ENCODE results near the gene PRRT1.
"Not testable (repeated sequence)": the region's sequence is repeated elsewhere in the genome, so short reads cannot be mapped to it uniquely, and the experiment has no call there.

Gene PRRT1

DNA sequence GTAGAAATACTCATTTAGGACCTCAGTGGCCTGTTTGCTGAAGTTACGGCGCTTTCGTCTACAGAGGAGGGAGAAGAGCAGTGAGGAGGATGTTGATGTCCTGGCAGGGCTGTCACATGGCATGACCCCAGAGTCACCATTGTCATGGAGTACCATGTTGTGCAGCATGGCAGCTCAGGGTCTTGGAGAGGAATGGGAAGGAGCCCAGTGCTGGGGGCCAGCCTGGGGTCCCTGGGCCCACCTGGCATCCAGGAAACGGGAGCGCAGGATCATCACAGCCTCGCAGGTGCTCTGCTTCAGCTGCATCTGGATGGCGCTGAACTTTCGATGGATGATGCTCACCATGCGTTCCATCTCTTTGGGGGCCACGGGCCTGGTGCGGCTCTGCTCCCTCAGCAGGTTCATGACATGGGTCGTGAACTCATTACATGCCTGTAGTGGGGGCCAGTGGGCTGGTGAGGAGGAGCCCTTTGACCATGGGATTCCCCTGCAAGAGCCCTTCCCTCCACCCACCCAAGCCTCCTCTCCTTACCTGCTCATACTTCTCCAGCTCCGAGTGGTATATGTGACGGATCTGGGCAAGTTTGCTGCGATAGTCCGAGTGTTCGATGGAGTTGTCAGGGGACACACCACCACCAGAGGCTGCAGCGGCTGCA lies 36.1 kb upstream of the PRRT1 start:
- DNase-seq: not testable (repeated sequence)

- no peak for DNase-seq
These were observed 35.4 kb upstream of the PRRT1 start for GRCh38 chr6:32187009-32187709.

DNA sequence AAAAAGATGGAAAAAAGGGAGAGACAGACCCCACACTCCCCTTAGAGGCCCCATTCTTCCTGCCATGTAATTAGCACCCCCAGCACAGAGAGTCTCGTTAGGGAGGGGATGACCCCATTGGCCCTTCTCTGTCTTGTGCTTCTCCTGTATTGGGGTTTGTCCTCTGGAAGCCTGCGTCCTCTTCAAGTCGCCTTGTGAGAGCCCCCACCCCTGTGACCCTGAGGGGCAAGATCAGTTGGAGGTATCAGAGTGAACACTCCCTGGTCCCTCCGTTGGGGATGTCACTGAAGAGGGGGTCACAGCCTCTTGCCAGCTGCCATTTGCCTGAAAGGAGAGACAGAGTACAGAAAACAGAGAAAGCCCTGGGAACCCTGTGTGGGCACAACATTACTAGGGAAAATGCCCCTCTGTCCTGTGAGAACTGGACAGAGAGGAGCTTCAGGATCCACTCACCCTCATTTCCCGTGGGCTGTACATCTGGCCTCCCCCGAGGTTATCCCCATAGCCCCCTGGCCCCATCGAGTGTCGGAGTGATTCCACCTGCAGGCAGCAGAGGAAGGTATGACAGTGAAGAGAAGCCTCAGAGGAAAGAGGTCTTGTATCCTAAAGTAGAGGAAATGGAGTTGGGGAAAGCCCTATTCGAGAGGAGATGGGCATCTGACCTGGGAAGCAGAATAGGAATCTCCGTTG lies 34.6 kb upstream of the PRRT1 start:
- DNase-seq: not testable (repeated sequence)

DNA sequence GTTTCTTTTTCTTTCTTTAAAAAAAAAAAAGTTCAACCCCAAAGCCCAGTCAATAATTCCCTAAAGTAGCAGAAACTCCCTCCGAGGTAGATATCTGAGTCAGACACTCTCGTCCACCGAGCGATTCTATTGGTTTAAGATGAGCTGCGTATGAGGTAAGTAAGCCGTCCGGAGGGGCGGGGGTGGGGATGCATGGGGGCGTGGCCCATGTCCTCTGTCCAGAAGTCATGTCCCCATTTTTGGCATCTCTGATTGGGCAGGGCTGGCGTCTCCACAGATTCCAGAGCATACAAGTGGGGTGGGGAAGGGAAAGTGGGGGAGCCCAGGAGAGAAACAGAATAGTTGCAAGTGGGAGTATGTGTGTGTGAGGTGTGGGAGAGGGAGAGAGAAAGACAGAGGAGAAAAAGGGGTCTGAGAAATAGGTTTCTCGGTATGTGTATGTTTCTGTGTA lies 34.0 kb upstream of the PRRT1 start:
- peak in 2 of 4 experiments; percentile 14 to 26 for DNase-seq

- no peak for DNase-seq
These were observed 32.4 kb upstream of the PRRT1 start, which contains the start of gene AGER for GRCh38 chr6:32184084-32184640. Gene AGER, minus strand, starts transcription at chr6:32184253. Its CDS starts 31 bp downstream, at chr6:32184222.

GRCh38 chr6:32183483-32184083 lies 31.8 kb upstream of the PRRT1 start:
- no peak for DNase-seq

- no peak for DNase-seq
These were observed 31.3 kb upstream of the PRRT1 start for GRCh38 chr6:32183030-32183429.

GRCh38 chr6:32182555-32182981 lies 30.8 kb upstream of the PRRT1 start:
- DNase-seq: no peak

DNA sequence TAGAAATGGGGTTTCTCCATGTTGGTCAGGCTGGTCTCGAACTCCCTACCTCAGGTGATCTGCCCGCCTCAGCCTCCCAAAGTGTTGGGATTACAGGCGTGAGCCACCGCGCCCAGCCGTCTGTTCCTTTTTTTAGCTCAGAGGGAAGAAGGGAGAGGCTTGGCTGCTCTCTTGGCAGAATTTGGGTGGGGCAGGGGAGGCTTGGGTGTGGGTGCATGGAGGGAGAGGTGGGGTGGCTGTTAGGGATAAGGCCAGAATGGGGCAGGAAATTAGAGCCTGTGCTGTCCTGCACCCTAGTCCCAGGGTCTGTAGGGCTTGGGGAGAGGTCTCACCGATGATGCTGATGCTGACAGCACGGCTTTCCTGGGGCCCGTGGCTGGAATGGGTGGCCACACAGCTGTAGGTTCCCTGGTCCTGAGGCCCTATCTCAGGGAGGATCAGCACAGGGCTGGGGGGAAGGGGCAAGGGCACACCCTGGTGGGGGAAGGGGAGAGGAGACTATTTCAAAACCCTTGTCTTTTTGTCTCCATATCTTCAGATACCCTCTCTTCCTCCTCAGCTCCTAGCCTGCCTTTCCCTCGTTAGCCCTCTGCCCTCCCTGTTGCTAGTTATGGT lies 30.3 kb upstream of the PRRT1 start:
- DNase-seq: no peak

DNA sequence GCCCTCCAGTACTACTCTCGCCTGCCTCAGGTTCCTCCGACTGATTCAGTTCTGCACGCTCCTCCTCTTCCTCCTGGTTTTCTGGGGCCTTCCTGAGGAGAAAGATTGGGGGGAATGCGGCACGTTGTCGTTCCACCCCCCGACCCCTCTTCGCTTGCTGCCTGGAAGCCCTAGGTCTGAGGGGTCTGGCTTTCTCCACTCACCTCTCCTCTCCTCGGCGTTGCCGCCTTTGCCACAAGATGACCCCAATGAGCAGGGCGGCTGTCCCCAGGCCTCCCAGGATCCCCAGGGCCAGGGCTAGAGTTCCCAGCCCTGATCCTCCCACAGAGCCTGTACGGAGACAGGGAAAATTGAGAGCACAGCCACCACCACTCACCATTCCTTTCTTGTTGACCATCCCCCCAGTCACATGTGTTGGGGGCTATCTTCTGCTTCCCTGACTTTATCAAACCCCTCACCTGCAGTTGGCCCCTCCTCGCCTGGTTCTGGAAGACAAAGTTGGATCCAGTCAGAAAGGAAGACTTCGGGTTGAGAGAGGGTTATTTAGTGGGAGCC lies 29.5 kb upstream of the PRRT1 start:
- no peak for DNase-seq

DNA sequence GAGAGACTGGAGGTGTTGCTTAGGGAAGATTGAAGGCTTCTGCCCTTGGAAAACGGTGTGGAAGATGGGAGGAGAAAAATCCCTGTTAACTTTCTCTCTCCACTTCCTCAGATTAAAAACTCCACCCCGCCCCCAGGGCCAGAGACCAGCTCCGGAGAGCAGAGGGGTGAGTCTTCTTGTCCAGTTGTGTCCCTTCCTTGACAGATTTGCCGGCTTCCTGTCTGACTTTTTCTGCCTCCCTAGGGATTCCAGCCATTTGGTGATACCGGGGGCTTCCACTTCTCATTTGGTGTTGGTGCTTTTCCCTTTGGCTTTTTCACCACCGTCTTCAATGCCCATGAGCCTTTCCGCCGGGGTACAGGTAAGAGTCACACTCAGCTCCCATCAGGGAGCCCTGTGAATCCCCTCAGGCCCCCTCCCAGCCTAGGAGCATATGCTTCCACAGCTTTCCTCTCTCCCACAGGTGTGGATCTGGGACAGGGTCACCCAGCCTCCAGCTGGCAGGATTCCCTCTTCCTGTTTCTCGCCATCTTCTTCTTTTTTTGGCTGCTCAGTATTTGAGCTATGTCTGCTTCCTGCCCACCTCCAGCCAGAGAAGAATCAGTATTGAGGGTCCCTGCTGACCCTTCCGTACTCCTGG lies 28.1 kb upstream of the PRRT1 start:
- no peak for DNase-seq

DNA sequence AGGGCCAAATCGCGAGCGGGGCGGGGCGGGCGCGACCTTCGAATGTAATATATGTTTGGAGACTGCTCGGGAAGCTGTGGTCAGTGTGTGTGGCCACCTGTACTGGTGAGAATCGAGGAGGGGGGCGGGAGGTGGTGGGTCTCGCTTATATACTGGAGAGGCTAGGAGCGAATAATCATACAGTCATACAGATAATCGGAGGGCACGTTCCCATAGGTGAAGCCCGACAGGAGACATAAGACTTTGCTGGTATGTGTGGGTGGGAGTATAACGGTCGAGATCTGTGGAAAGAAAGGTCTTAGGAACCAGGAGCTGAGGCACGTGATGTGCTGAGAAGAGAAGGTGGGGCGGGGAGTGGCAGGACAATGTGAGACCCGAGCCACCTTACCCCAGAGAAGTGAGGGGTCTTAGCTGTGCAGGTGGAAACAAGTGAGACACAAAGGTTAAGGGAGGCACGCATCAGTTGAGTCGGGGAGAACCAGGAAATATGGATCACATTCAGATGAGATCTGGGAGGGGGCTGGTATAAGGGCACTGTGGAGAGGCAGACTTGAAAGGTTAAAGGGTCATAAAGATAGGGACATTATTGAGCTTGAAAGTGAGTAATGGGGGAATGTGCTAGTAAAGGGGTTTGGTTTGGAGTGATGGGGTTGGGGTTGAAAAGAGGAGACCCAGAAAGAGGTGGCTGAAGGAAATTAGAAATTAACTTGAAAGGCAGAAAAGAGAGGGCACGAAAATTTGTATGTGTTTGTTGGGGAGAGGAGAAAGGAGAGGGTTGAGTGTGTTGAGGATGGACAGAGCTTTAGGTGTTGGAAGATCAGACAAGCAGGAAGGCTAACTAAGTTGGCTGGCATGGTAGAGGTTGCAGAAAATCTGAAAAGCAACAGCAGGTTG lies 27.1 kb upstream of the PRRT1 start:
- DNase-seq: no peak

- peak; percentile 75 to 89 (median 83) for DNase-seq
These were observed 26.2 kb upstream of the PRRT1 start, which contains the start of gene RNF5 for GRCh38 chr6:32177788-32178546. Gene RNF5, plus strand, starts transcription at chr6:32178405. Its CDS starts 107 bp downstream, at chr6:32178512.

GRCh38 chr6:32177183-32177787 lies 25.5 kb upstream of the PRRT1 start:
- no peak for DNase-seq

DNA sequence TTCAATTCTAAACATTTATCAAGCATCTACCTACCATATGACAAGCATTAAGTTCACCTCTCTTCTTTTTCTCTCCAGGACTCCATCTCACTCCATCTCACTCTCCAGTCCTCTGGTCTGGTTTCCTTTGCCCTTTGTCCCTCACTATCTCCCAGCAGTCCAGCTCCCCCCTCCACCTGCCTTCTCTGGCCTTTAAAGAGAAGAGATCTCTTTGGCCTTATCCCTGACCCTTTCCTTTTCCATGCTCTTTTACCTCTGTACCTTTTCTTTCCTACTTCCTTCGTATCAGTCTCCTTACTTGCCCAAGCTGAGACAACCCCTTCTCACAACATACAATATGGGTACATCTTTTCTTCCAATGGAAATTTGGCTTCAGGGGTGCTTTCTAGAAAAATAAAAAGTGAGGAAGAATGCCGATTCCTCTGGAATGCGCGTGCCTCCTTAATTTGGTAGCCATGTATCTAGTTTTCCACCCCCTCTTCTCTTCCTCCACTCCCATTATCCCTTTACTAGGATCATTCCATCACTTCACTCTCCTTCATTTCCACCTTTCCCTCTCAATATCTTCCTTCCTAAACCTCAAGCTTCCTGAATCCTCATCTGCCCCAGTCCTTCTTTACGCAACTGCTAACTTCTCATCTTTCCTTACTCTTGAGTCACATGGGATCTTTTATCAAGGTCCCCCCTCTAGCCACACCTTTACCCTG lies 24.9 kb upstream of the PRRT1 start:
- no peak for DNase-seq

GRCh38 chr6:32175711-32176475 lies 24.2 kb upstream of the PRRT1 start, which contains the start of gene AGPAT1:
Gene AGPAT1, minus strand, starts transcription at chr6:32176084. Its CDS starts 4,588 bp downstream, at chr6:32171496.
- peak; percentile 86 to 94 (median 90) for DNase-seq

- no peak for DNase-seq
These were observed 23.6 kb upstream of the PRRT1 start for GRCh38 chr6:32175322-32175710.

DNA sequence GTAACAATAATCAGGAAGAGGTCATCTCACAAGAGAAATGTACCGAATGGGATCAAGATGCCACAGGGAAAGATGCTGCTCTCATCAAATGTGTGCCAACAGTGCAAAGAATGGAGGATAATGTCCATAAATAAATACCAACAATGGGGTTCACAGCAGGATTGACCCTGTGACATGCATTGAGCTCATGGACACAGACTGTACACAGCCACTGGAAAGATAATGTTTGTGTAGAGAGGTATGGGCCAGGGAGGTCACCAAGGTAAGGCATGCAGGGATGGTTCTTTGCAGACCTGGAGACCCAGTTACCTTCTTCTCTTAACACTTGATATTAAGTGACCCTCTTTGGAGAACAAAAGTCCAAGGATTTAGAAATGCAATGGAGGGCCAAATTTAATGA lies 22.7 kb upstream of the PRRT1 start:
- no peak for DNase-seq

All from activated CD4-positive, CD25-positive, alpha-beta regulatory T cell (primary cell).